KMS-11 (cell line): Measurements from ENCODE around the gene CEACAM16.

Source experiments
- H2AFZ ChIP-seq: fragments of 200-600 bp; sonication (generic); 2 replicates; pipeline ENCODE4 v1.6.1; 2016; ENCODE audit warnings: antibody characterized with exemption, mixed run types, low read depth
- H3K27ac ChIP-seq: fragments of 200-600 bp; sonication (generic); 2 replicates; pipeline ENCODE4 v1.6.1; 2016; ENCODE audit warnings: mild to moderate bottlenecking, mixed run types
- H3K27me3 ChIP-seq: fragments of 200-600 bp; sonication (generic); 2 replicates; pipeline ENCODE4 v1.6.1; 2017; ENCODE audit warnings: mild to moderate bottlenecking, low read depth, mixed run types, moderate library complexity; ENCODE audit not compliant: insufficient read depth
- H3K36me3 ChIP-seq: fragments of 200-600 bp; sonication (generic); 2 replicates; pipeline ENCODE4 v1.6.1; 2017; ENCODE audit warnings: mild to moderate bottlenecking, mixed run types; ENCODE audit not compliant: insufficient read depth
- H3K4me1 ChIP-seq: fragments of 200-600 bp; sonication (generic); 2 replicates; pipeline ENCODE4 v1.6.1; 2016; ENCODE audit warnings: mild to moderate bottlenecking, low read depth, mixed run types; ENCODE audit not compliant: poor library complexity, severe bottlenecking
- H3K4me2 ChIP-seq: fragments of 200-600 bp; sonication (generic); 2 replicates; pipeline ENCODE4 v1.7.0; 2016; ENCODE audit warnings: mild to moderate bottlenecking, mixed run types
- H3K4me3 ChIP-seq: fragments of 200-600 bp; sonication (generic); IDR thresholded peaks from 2 replicates; pipeline ENCODE4 v1.6.1; 2017; ENCODE audit warnings: low read depth, low read length, mixed read lengths; ENCODE audit not compliant: insufficient read depth
- H3K79me2 ChIP-seq: fragments of 200-600 bp; sonication (generic); 2 replicates; pipeline ENCODE4 v1.6.1; 2016; ENCODE audit warnings: low read depth, mixed run types; ENCODE audit not compliant: insufficient read depth
- H3K9ac ChIP-seq: fragments of 200-600 bp; sonication (generic); 2 replicates; pipeline ENCODE4 v1.6.1; 2016; ENCODE audit warnings: mild to moderate bottlenecking, mixed run types
- H4K20me1 ChIP-seq: fragments of 200-600 bp; sonication (generic); 2 replicates; pipeline ENCODE4 v1.6.1; 2016; ENCODE audit warnings: mild to moderate bottlenecking, mixed run types; ENCODE audit not compliant: insufficient read depth
- TF ChIP-seq, protein P1 (sequence below): fragments of 200-600 bp; sonication (generic); conservative IDR thresholded peaks from 2 replicates; pipeline ENCODE4 v1.6.1; 2017; ENCODE audit warnings: low read depth, mild to moderate bottlenecking, antibody characterized with exemption, low read length, moderate library complexity, mixed read lengths

The CEACAM16 gene

DNA sequence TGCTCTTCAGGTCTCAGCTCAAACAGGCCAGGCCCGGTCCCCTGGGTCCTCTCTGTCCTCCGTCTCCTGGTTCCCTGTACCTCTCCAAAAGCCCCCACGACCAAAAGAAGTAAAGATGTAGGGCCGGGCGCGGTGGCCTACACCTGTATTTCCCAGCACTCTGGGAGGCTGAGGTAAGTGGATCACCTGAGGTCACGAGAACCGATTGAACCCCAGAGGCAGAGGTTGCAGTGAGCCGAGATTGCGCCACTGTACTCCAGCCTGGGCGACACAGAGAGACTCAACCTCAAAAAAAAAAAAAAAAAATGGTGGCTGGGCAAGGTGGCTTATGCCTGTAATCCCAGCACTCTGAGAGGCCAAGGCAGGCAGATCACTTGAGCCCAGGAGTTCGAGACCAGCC lies 27.5 kb downstream of the CEACAM16 start:
- Histone ChIP-seq H3K4me3 (no peak overlapping the region), H3K4me1 (peaks cover 55% of the 10 kb centered on the region), H4K20me1 (no peaks in the 10 kb centered on the region), H3K27ac (0 out of 2 replicates have a peak overlapping the region, but pooled peaks have one; percentile 96), H3K79me2 (no peaks in the 10 kb centered on the region), H3K27me3 (no peaks in the 10 kb centered on the region), H3K4me2 (0 out of 2 replicates have a peak overlapping the region, but pooled peaks have one; percentile 69), H3K9ac (no peak overlapping the region), H3K36me3 (no peaks in the 10 kb centered on the region), H2AFZ (no peak overlapping the region)
- TF ChIP-seq, protein P1, sequence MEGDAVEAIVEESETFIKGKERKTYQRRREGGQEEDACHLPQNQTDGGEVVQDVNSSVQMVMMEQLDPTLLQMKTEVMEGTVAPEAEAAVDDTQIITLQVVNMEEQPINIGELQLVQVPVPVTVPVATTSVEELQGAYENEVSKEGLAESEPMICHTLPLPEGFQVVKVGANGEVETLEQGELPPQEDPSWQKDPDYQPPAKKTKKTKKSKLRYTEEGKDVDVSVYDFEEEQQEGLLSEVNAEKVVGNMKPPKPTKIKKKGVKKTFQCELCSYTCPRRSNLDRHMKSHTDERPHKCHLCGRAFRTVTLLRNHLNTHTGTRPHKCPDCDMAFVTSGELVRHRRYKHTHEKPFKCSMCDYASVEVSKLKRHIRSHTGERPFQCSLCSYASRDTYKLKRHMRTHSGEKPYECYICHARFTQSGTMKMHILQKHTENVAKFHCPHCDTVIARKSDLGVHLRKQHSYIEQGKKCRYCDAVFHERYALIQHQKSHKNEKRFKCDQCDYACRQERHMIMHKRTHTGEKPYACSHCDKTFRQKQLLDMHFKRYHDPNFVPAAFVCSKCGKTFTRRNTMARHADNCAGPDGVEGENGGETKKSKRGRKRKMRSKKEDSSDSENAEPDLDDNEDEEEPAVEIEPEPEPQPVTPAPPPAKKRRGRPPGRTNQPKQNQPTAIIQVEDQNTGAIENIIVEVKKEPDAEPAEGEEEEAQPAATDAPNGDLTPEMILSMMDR = no peak

DNA sequence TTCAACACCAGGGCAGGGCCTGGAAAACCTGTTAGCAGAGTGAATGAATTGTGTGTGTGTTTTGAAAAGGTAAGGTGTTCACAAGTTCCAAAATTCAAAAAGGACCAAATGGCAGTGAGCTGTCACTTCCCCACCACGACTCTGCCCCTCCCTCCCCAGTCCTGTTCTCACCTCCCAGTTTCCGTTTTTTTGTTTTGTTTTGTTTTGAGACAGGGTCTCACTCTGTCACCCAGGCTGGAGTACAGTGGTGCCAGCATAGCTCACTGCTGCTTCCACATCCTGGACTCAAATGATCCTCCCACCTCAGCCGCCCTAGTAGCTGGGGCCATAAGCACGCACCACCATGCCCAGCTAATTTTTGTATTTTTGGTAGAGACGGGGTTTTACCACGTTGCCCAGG lies 29.2 kb downstream of the CEACAM16 start:
- H2AFZ ChIP-seq = no peak overlapping the region
- no peak overlapping the region for H3K9ac ChIP-seq
- peaks cover 38% of the 10 kb centered on the region for H3K4me1 ChIP-seq
- no peaks in the 10 kb centered on the region for H4K20me1 ChIP-seq
- no peaks in the 10 kb centered on the region for H3K36me3 ChIP-seq
- H3K27me3 ChIP-seq = no peaks in the 10 kb centered on the region
- H3K79me2 ChIP-seq = no peaks in the 10 kb centered on the region
- H3K27ac ChIP-seq = no peak overlapping the region
- TF ChIP-seq, protein P1 = no peak
- no peak overlapping the region for H3K4me3 ChIP-seq
- H3K4me2 ChIP-seq = no peak overlapping the region

DNA sequence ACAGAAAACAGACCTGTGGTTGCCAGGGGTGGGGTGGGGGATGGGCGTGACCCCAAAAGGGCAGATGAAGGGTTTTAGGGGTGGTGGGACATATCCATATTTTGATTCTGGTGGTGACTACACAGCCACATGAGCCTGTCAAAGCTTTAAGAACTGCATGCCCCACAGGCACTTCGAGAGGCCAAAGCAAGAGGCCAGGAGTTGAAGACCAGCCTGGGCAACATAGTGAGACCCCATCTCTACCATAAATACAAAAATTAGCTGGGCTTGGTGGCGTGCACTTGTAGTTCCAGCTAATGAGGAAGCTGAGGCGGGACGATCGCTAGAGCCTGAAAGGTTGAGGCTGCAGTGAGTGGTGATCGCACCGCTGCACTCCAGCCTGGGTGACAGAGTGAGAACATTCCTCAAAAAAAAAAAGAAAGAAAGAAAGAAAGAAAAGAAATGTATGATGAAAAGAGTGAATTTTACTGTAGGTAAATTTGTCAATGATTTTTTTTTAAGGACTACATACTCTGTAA lies 30.6 kb downstream of the CEACAM16 start:
- H3K27ac ChIP-seq = no peak overlapping the region
- TF ChIP-seq, protein P1 = no peak
- H3K36me3 ChIP-seq = no peaks in the 10 kb centered on the region
- H3K9ac ChIP-seq = no peak overlapping the region
- H2AFZ ChIP-seq = no peak overlapping the region
- no peak overlapping the region for H3K4me2 ChIP-seq
- no peaks in the 10 kb centered on the region for H4K20me1 ChIP-seq
- no peak overlapping the region for H3K4me3 ChIP-seq
- no peaks in the 10 kb centered on the region for H3K79me2 ChIP-seq
- H3K27me3 ChIP-seq = no peaks in the 10 kb centered on the region
- peaks cover 24% of the 10 kb centered on the region for H3K4me1 ChIP-seq

DNA sequence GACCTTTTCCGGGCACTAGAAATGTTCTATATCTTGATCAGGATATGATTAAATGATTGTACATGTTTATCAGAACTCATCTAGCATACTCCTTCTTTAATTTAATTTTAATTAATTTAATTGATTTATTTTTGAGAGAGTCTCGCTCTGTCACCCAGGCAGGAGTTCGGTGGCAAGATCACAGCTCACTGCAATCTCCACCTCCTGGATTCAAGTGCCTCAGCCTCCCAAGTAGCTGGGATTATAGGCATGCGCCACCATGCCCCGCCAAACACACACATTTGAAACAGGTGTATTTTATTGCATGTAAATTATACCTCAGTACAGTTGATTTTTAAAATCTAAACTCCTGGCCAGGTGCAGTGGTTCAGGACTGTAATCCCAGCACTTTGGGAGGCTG lies 32.1 kb downstream of the CEACAM16 start:
- Histone ChIP-seq H3K4me3 (no peak overlapping the region), H3K27me3 (no peaks in the 10 kb centered on the region), H2AFZ (no peak overlapping the region), H3K79me2 (no peaks in the 10 kb centered on the region), H3K9ac (no peak overlapping the region), H3K27ac (no peak overlapping the region), H4K20me1 (no peaks in the 10 kb centered on the region), H3K4me1 (peaks cover 14% of the 10 kb centered on the region), H3K36me3 (no peaks in the 10 kb centered on the region), H3K4me2 (no peak overlapping the region)
- TF ChIP-seq, protein P1 = no peak
